ENCODE results near the gene PKMYT1.

DNA sequence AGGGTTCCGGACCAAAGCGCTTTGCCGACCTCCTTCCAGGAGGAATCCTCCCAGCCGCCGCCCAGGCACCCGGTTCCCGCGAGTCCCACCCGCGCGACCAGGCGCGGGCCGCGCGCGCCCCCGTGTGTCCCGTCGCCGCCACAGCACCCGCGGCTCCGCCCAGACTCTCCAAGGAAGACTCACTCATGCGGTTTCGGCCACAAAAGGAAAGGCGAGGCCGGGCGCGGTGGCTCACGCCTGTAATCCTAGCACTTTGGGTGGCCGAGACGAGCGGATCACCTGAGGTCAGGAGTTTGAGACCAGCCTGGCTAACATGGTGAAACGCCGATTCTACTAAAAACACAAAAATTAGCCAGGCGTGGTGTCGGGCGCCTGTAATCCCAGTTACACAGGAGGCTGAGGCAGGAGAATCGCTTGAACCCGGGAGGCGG is 3.5 kb upstream of the PKMYT1 start:
- TF ChIP-seq CTCF (conservative IDR thresholded peaks at IDR 0.05 in 1 of 2, IDR thresholded peaks at IDR 0.05 in 1 of 2; ENCODE audit: extremely low read depth in 1 of 2, insufficient read depth in 1 of 2, low read depth in 1 of 2, low read length in 2 of 2) (peak; percentile 71 to 77), EZH2 (IDR thresholded peaks at IDR 0.05; ENCODE audit: borderline replicate concordance, low read length) (no peak)

All from mammary epithelial cell (primary cell).